Measurements from ENCODE around the gene FABP6.

The FABP6 gene

DNA sequence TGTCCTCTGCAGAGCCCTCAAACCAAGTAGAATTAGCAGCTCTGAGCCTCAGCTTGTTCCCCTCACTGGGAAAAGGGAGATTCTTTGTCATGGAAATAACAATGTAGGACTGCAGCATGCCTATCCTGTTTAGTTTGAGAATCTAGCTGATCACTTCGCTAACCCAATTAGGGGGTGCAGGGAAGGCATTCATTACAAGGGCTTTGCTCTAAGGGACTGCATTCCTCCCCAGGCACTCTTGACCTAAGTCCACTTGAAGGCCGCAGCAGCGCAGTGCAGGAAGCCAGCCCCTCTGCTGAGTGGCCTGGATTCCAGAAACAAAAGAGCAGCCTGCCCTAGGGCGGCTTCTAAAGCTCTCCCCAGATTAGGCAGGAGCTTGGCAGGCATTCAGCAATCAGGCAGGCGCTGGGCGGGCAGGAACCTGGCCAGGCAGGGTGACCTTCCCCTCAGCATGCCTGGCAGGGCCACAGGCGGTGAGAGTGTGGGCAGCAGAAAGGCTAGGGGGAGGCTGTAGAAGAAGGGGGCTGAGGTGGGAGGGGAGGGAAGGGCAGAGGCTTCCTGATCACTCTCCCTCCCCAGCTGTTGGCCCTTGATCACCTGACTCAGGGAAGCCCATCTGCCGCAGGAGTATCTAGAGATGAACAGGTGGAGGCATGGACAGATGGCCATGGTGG is 58.2 kb downstream of the FABP6 start:
- no peak overlapping the region for H2BK120ac ChIP-seq (ENCODE audit: low read depth, low read length)
- H3K36me3 ChIP-seq (ENCODE audit: control insufficient read depth in 1 of 2, insufficient read depth in 2 of 2, low read depth in 1 of 2, low read length in 2 of 2), result peaks cover 0 to 5% of the 10 kb centered on the region in 2 experiments
- peak overlapping the region in 1 of 2 experiments; percentile 12 for H3K4ac ChIP-seq (ENCODE audit: low read depth in 1 of 2, low read length in 2 of 2)
- H3K27me3 ChIP-seq (ENCODE audit: control insufficient read depth in 1 of 2, insufficient read depth in 1 of 2, low read length in 2 of 2), result peaks cover 0 to 36% of the 10 kb centered on the region in 2 experiments
- WGBS, result 12% methylated on average over 7 of the region's 8 CpGs
- no peak overlapping the region for H2BK12ac ChIP-seq (ENCODE audit: low read length in 2 of 2)
- H3K79me1 ChIP-seq (replicated peaks; ENCODE audit: low read length, poor library complexity, severe bottlenecking), result peaks cover 36% of the 10 kb centered on the region
- peak overlapping the region; percentile 5 for H4K91ac ChIP-seq (ENCODE audit: low read length)
- H3K4me1 ChIP-seq (ENCODE audit: control insufficient read depth, insufficient read depth, low read depth, low read length), result peaks cover 10% of the 10 kb centered on the region
- no peak overlapping the region for H3K9ac ChIP-seq (ENCODE audit: low read length)
- peak overlapping the region; percentile 72 to 85 for H3K18ac ChIP-seq (ENCODE audit: low read depth in 1 of 2, low read length in 2 of 2)
- no peaks in the 10 kb centered on the region for H3K9me3 ChIP-seq (ENCODE audit: control insufficient read depth, low read length)
- H3K27ac ChIP-seq (ENCODE audit: low read length, poor library complexity, severe bottlenecking), result peak overlapping the region; percentile 5
- no peak overlapping the region for H2BK15ac ChIP-seq (ENCODE audit: low read depth, poor library complexity, severe bottlenecking)
- no peak overlapping the region for H3K14ac ChIP-seq (ENCODE audit: low read length in 2 of 2)
- H2AFZ ChIP-seq (ENCODE audit: low read depth, low read length), result no peak overlapping the region
- peak; percentile 67 for DNase-seq
- H3K4me2 ChIP-seq (ENCODE audit: low read length, poor library complexity, severe bottlenecking), result no peak overlapping the region
- no peak overlapping the region for H2BK5ac ChIP-seq (ENCODE audit: low read depth, low read length, poor library complexity, severe bottlenecking)
- no peak overlapping the region for H2AK5ac ChIP-seq (ENCODE audit: low read length, severe bottlenecking)
- peak overlapping the region; percentile 20 for H4K8ac ChIP-seq (ENCODE audit: low read length)
- no peak overlapping the region for H3K23ac ChIP-seq (ENCODE audit: low read length in 2 of 2)
- H3K4me3 ChIP-seq (ENCODE audit: insufficient read depth in 1 of 2, low read depth in 1 of 2, low read length in 2 of 2), result no peak overlapping the region

Measured in mesenchymal stem cell (in vitro differentiated cells and primary cell).